OCI-LY1 (cell line): Measurements from ENCODE around the gene KRTAP2-1.

Experiments
- H2AFZ ChIP-seq: fragments of 200-600 bp; sonication (generic), shearing (Covaris generic); 2 replicates; pipeline ENCODE4 v1.6.0; 2014; ENCODE audit warnings: antibody characterized with exemption, mild to moderate bottlenecking, low read length
- H3F3A ChIP-seq: fragments of 200-600 bp; sonication (generic), shearing (Covaris generic); 2 replicates; pipeline ENCODE4 v1.6.0; 2014; ENCODE audit warnings: mild to moderate bottlenecking, antibody characterized with exemption, low read length, moderate library complexity; ENCODE audit not compliant: insufficient read depth
- H3K27ac ChIP-seq: fragments of 200-600 bp; sonication (generic); 2 replicates; pipeline ENCODE4 v1.5.1; 2014; ENCODE audit warnings: low read length, mixed run types, mild to moderate bottlenecking, low read depth; ENCODE audit not compliant: poor library complexity, severe bottlenecking
- H3K27me3 ChIP-seq: fragments of 200-600 bp; sonication (generic); 2 replicates; pipeline ENCODE4 v1.6.0; 2014; ENCODE audit warnings: antibody characterized with exemption, mild to moderate bottlenecking, low read length, moderate library complexity; ENCODE audit not compliant: insufficient read depth
- H3K36me3 ChIP-seq: fragments of 200-600 bp; sonication (generic); 2 replicates; pipeline ENCODE4 v1.6.1; 2014; ENCODE audit warnings: mild to moderate bottlenecking, antibody characterized with exemption, low read length, moderate library complexity, mixed read lengths; ENCODE audit not compliant: insufficient read depth
- H3K4me1 ChIP-seq: fragments of 200-600 bp; sonication (generic); 2 replicates; pipeline ENCODE4 v1.5.1; 2014; ENCODE audit warnings: mild to moderate bottlenecking, low read length, moderate library complexity; ENCODE audit not compliant: insufficient read depth, severe bottlenecking
- H3K4me2 ChIP-seq: fragments of 200-600 bp; sonication (generic), shearing (Covaris generic); 2 replicates; pipeline ENCODE4 v1.6.1; 2014; ENCODE audit warnings: low read length
- H3K4me3 ChIP-seq: fragments of 200-600 bp; sonication (generic); 2 replicates; pipeline ENCODE4 v1.5.1; 2014; ENCODE audit warnings: low read length, low read depth, mild to moderate bottlenecking, mixed read lengths; ENCODE audit not compliant: poor library complexity, severe bottlenecking
- H3K79me2 ChIP-seq: fragments of 200-600 bp; shearing (Covaris generic); 2 replicates; pipeline ENCODE4 v1.6.1; 2016; ENCODE audit warnings: mixed run types, low read length, mixed read lengths; ENCODE audit not compliant: insufficient read depth
- H3K9ac ChIP-seq: fragments of 200-600 bp; sonication (generic), shearing (Covaris generic); 2 replicates; pipeline ENCODE4 v1.6.1; 2014; ENCODE audit warnings: mild to moderate bottlenecking, low read length, mixed read lengths
- H3K9me2 ChIP-seq: fragments of 200-600 bp; sonication (generic), shearing (Covaris generic); 2 replicates; pipeline ENCODE4 v1.6.1; 2014; ENCODE audit warnings: low read depth, mild to moderate bottlenecking, low read length, mixed read lengths
- H3K9me3 ChIP-seq: fragments of 200-600 bp; shearing (Covaris generic); 2 replicates; pipeline ENCODE4 v1.6.1; 2014; ENCODE audit warnings: low read length, mixed read lengths
- H4K20me1 ChIP-seq: fragments of 200-600 bp; sonication (generic), shearing (Covaris generic); 2 replicates; pipeline ENCODE4 v1.6.0; 2016; ENCODE audit warnings: mild to moderate bottlenecking, low read length; ENCODE audit not compliant: insufficient read depth
- CTCF ChIP-seq: fragments of 200-600 bp; sonication (generic), shearing (Covaris generic); IDR thresholded peaks from 2 replicates; pipeline ENCODE4 v1.5.1; 2017; ENCODE audit warnings: mild to moderate bottlenecking, antibody characterized with exemption, low read length, moderate library complexity, mixed read lengths
- EZH2 ChIP-seq: fragments of 200-600 bp; sonication (generic), shearing (Covaris generic); IDR thresholded peaks from 2 replicates; pipeline ENCODE4 v1.8.0; 2017; ENCODE audit warnings: borderline replicate concordance, mixed run types, mild to moderate bottlenecking, antibody characterized with exemption, low read length, moderate library complexity, mixed read lengths

Gene KRTAP2-1

GRCh38 chr17:41054025-41054424 is 6.9 kb upstream of the KRTAP2-1 start:
- Histone ChIP-seq H3K4me2 (no peak overlapping the region), H3K9me3 (0 out of 2 replicates have a peak, but pooled peaks cover 2% of the 10 kb centered on the region), H2AFZ (no peak overlapping the region), H3F3A (no peaks in the 10 kb centered on the region), H3K27me3 (0 out of 2 replicates have a peak, but pooled peaks cover 3% of the 10 kb centered on the region), H3K36me3 (no peaks in the 10 kb centered on the region), H3K9me2 (no peaks in the 10 kb centered on the region), H3K79me2 (no peaks in the 10 kb centered on the region), H3K4me3 (no peak overlapping the region), H4K20me1 (no peaks in the 10 kb centered on the region), H3K4me1 (no peaks in the 10 kb centered on the region), H3K9ac (no peak overlapping the region), H3K27ac (no peak overlapping the region)
- TF ChIP-seq CTCF: no peak
- TF ChIP-seq EZH2: no peak

- H3K36me3 ChIP-seq: no peaks in the 10 kb centered on the region
- H3K4me3 ChIP-seq: no peak overlapping the region
- no peaks in the 10 kb centered on the region for H3F3A ChIP-seq
- H3K9me3 ChIP-seq: 0 out of 2 replicates have a peak, but pooled peaks cover 2% of the 10 kb centered on the region
- no peaks in the 10 kb centered on the region for H3K4me1 ChIP-seq
- TF ChIP-seq EZH2 (no peak), CTCF (no peak)
- H3K4me2 ChIP-seq: no peak overlapping the region
- H4K20me1 ChIP-seq: no peaks in the 10 kb centered on the region
- no peaks in the 10 kb centered on the region for H3K79me2 ChIP-seq
- H2AFZ ChIP-seq: no peak overlapping the region
- no peaks in the 10 kb centered on the region for H3K9me2 ChIP-seq
- no peak overlapping the region for H3K27ac ChIP-seq
- H3K9ac ChIP-seq: no peak overlapping the region
- 0 out of 2 replicates have a peak, but pooled peaks cover 3% of the 10 kb centered on the region for H3K27me3 ChIP-seq
These were observed 5.5 kb upstream of the KRTAP2-1 start for GRCh38 chr17:41052566-41052965.

- no peaks in the 10 kb centered on the region for H3K27me3 ChIP-seq
- no peaks in the 10 kb centered on the region for H3K36me3 ChIP-seq
- H3K4me1 ChIP-seq: no peaks in the 10 kb centered on the region
- H3K4me3 ChIP-seq: no peak overlapping the region
- no peaks in the 10 kb centered on the region for H3F3A ChIP-seq
- no peaks in the 10 kb centered on the region for H3K9me2 ChIP-seq
- no peak overlapping the region for H3K9ac ChIP-seq
- no peak overlapping the region for H3K27ac ChIP-seq
- H2AFZ ChIP-seq: no peak overlapping the region
- H4K20me1 ChIP-seq: no peaks in the 10 kb centered on the region
- H3K4me2 ChIP-seq: no peak overlapping the region
- H3K79me2 ChIP-seq: no peaks in the 10 kb centered on the region
- 0 out of 2 replicates have a peak, but pooled peaks cover 2% of the 10 kb centered on the region for H3K9me3 ChIP-seq
- TF ChIP-seq CTCF (no peak), EZH2 (no peak)
These were observed 2.0 kb upstream of the KRTAP2-1 start for GRCh38 chr17:41049110-41049509.
